GM12878 (cell line): ENCODE data around the gene FOXJ3. TPM values are rescaled to one million over a fixed set of nuclear protein-coding genes. Genes with fewer than 3 reads are reported as not detected.

ENCODE experiments used
- ATAC-seq: fragments of 200-7000 bp; cut with Tn5 transposase; 3 replicates; pipeline ENCODE4 v1.9.1; 2020; ENCODE audit warnings: mild to moderate bottlenecking, moderate library complexity
- BruUV-seq: library from RNA; stranded (reverse); fragments of 400-500 nt; replicated peaks from 2 replicates; lab custom pipeline; 2021; lab: Mats Ljungman, UMichigan
- CTCF ChIA-PET: fragments of 300-600 bp; sonication (Branson Sonifier 250); formaldehyde crosslinking; extraction: SDS; loops from one replicate; lab custom pipeline; 2021; ENCODE audit warnings: inconsistent platforms; lab: Yijun Ruan, JAX
- POLR2A ChIA-PET: fragments of 350-600 bp; formaldehyde crosslinking; extraction: SDS; loops from one replicate; lab custom pipeline; 2021; ENCODE audit warnings: inconsistent platforms; lab: Charles Lee
- RAD21 ChIA-PET: fragments of 300-600 bp; sonication (Branson Sonifier 250); formaldehyde crosslinking; loops from one replicate; lab custom pipeline; 2023; ENCODE audit warnings: antibody characterized with exemption; ENCODE audit not compliant: unreplicated experiment; lab: Charles Lee
- SMC1A ChIA-PET: fragments of 300-600 bp; sonication (Branson Sonifier 250); formaldehyde crosslinking; loops from one replicate; lab custom pipeline; 2023; ENCODE audit not compliant: unreplicated experiment, uncharacterized antibody; lab: Charles Lee
- DNase-seq: peaks from one replicate; pipeline ENCODE4 v3.0.0-alpha.2; 2011; ENCODE audit warnings: low read depth, low spot score
- FAIRE-seq: peaks from 3 replicates; lab custom pipeline; 2011; peaks lifted over from hg19 to GRCh38; lab: Jason Lieb, UNC
- H2AFZ ChIP-seq: 2 replicates; pipeline ENCODE4 v1.6.0; 2011; ENCODE audit warnings: low read depth, low read length, control low read depth; ENCODE audit not compliant: control insufficient read depth
- H3K27ac ChIP-seq: 2 replicates; pipeline ENCODE4 v1.5.1; 2011; ENCODE audit warnings: control low read depth; ENCODE audit not compliant: control insufficient read depth, insufficient read depth
- H3K27me3 ChIP-seq, 2 experiments: replicated peaks in 1 of 2; 2 replicates each; pipeline versions ENCODE4 v1.6.0 to v1.6.1; 2011; ENCODE audit warnings: low read length in 1 of 2; ENCODE audit not compliant: control insufficient read depth in 2 of 2, insufficient read depth in 2 of 2
- H3K36me3 ChIP-seq, 2 experiments: 2 replicates each; pipeline ENCODE4 v1.5.1; 2011; ENCODE audit warnings: low read length in 1 of 2; ENCODE audit not compliant: control insufficient read depth in 2 of 2, insufficient read depth in 2 of 2
- H3K4me1 ChIP-seq: 2 replicates; pipeline ENCODE4 v1.6.1; 2011; ENCODE audit warnings: mild to moderate bottlenecking, low read length, moderate library complexity, mixed read lengths; ENCODE audit not compliant: control insufficient read depth, insufficient read depth
- H3K4me2 ChIP-seq: 2 replicates; pipeline ENCODE4 v1.6.0; 2011; ENCODE audit warnings: control low read depth; ENCODE audit not compliant: control insufficient read depth, insufficient read depth
- H3K4me3 ChIP-seq: fragments of 200-600 bp; sonication (generic); 2 replicates; pipeline ENCODE4 v1.5.1; 2016
- H3K79me2 ChIP-seq: 2 replicates; pipeline ENCODE4 v1.6.0; 2011; ENCODE audit warnings: low read length; ENCODE audit not compliant: control insufficient read depth, insufficient read depth
- H3K9ac ChIP-seq: 2 replicates; pipeline ENCODE4 v1.8.0; 2011; ENCODE audit warnings: low read length, control low read depth, mixed read lengths; ENCODE audit not compliant: control insufficient read depth, insufficient read depth
- H3K9me3 ChIP-seq: replicated peaks from 3 replicates; pipeline ENCODE4 v1.5.1; 2011; ENCODE audit warnings: mild to moderate bottlenecking, low read length; ENCODE audit not compliant: control insufficient read depth, insufficient read depth
- H4K20me1 ChIP-seq: 2 replicates; pipeline ENCODE4 v1.6.0; 2011; ENCODE audit not compliant: control insufficient read depth, insufficient read depth
- CBX5 ChIP-seq: sonication (generic); IDR thresholded peaks from 2 replicates; pipeline ENCODE4 v1.6.1; 2016; ENCODE audit warnings: low read depth, moderate library complexity, mild to moderate bottlenecking, inconsistent platforms
- HCFC1 ChIP-seq: fragments of 150-350 bp; IDR thresholded peaks from 2 replicates; pipeline ENCODE4 v1.6.1; 2014; ENCODE audit warnings: low read length
- MYC ChIP-seq: IDR thresholded peaks from 2 replicates; pipeline ENCODE4 v1.6.1; 2011; ENCODE audit warnings: mild to moderate bottlenecking, low read length, moderate library complexity, inconsistent platforms; ENCODE audit not compliant: insufficient read depth, insufficient replicate concordance, insufficient read length, severe bottlenecking
- SIN3A ChIP-seq: IDR thresholded peaks from 2 replicates; pipeline ENCODE4 v1.6.1; 2012; ENCODE audit warnings: low read depth, low read length, improper control_type of control experiment
- STAT1 ChIP-seq: fragments of 450-650 bp; conservative IDR thresholded peaks from 2 replicates; pipeline ENCODE4 v1.6.1; 2014; ENCODE audit warnings: antibody characterized with exemption, mild to moderate bottlenecking
- TARDBP ChIP-seq: IDR thresholded peaks from 2 replicates; pipeline ENCODE4 v1.6.1; 2016; ENCODE audit warnings: borderline replicate concordance
- WGBS: methylation state at CpG from one replicate; pipeline ENCODE4 v1.1.6; 2016; ENCODE audit warnings: low lambda C conversion rate; ENCODE audit not compliant: insufficient replicate concordance, insufficient coverage; ENCODE audit errors: missing lambda C conversion rate; 5-methylcytosine and 5-hydroxymethylcytosine counted together
- in situ Hi-C: fragments of 300-500 bp; cut with MboI; formaldehyde crosslinking; loops from 9 replicates; pipeline ENCODE4 v1.14.3; 2018; ENCODE audit warnings: mixed read lengths
- intact Hi-C: fragments of 100-400 bp; cut with micrococcal nuclease; formaldehyde crosslinking; loops from one replicate; pipeline ENCODE4 v1.14.2; 2022; ENCODE audit not compliant: unreplicated experiment
- polyA plus RNA-seq, 11 experiments: library from polyadenylated mRNA; depleted of rRNA in 4 of 11; unstranded in 6 of 11; stranded (reverse) in 5 of 11; fragments of >200 nt; fragmentation: Nextera tagmentation in 4 of 11; fragmentation: Illumina TruSeq in 1 of 11; extraction: Ambion mirVana in 4 of 11; extraction: Trizol in 1 of 11; gene quantifications; 1 replicate in 1 of 11; 2 replicates in 10 of 11; pipeline versions ENCODE4 v1.2.1 to v1.2.3, GENCODE V29; 2011 to 2016; ENCODE audit warnings: inconsistent platforms in 2 of 11, missing spikeins in 2 of 11, low read depth in 1 of 11
- total RNA-seq, 4 experiments: library from RNA; depleted of rRNA in 3 of 4; stranded (reverse); fragments of >200 nt in 3 of 4; fragmentation: Illumina TruSeq in 1 of 4; extraction: Trizol in 1 of 4; gene quantifications; 2 replicates each; pipeline versions ENCODE4 v1.2.1 to v1.2.3, GENCODE V29; 2013 to 2021
- TF ChIP-seq, protein P1 (sequence below): fragments of 450-650 bp; IDR thresholded peaks from 2 replicates; pipeline ENCODE4 v1.6.1; 2017; ENCODE audit warnings: mild to moderate bottlenecking, moderate library complexity

Gene FOXJ3
- total and polyA plus RNA-seq, 10 of the 15 experiments (the other 5 are each of a cell fraction or from before 2014, with no cell fraction given): 9.5 to 54.2 (median 24.7) TPM

DNA sequence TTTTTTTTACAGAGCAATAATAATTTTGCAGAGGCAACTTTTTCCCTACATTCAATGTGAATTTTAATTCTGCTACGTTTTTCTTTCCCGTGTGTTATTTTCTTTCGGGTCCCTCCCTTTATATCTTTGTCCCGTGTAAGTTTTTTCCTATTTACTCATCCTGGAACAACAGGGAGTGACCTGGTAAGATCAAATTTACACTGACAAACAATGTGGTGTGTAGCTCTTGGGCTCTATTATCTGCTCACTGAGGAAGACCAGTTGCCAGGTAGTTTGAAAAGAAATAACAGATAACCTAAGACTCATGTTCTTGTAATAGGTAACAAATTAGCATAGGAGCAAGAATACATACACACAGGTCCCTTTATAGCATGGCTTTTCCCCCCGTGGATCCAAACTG lies 136.8 kb downstream of the FOXJ3 start:
- BruUV-seq: no TSS peak

More for the DNA sequence above, 136.8 kb downstream of the FOXJ3 start:
- Histone ChIP-seq H3K9me3 (peaks cover under 1% of the 10 kb centered on the region; the same call in 1 of the 3 replicates), H3K4me1 (no peaks in the 10 kb centered on the region), H3K79me2 (no peaks in the 10 kb centered on the region), H4K20me1 (no peaks in the 10 kb centered on the region), H3K4me2 (no peak overlapping the region), H3K9ac (no peak overlapping the region), H2AFZ (no peak overlapping the region), H3K27ac (no peak overlapping the region), H3K4me3 (no peak overlapping the region), H3K27me3 (no peaks in the 10 kb centered on the region), H3K36me3 (peaks cover 2 to 12% of the 10 kb centered on the region in 2 experiments)
- in situ Hi-C loops: no loop called here
- FAIRE-seq (no peak), DNase-seq (no peak), ATAC-seq (no peak)
- TF ChIP-seq, protein P1, sequence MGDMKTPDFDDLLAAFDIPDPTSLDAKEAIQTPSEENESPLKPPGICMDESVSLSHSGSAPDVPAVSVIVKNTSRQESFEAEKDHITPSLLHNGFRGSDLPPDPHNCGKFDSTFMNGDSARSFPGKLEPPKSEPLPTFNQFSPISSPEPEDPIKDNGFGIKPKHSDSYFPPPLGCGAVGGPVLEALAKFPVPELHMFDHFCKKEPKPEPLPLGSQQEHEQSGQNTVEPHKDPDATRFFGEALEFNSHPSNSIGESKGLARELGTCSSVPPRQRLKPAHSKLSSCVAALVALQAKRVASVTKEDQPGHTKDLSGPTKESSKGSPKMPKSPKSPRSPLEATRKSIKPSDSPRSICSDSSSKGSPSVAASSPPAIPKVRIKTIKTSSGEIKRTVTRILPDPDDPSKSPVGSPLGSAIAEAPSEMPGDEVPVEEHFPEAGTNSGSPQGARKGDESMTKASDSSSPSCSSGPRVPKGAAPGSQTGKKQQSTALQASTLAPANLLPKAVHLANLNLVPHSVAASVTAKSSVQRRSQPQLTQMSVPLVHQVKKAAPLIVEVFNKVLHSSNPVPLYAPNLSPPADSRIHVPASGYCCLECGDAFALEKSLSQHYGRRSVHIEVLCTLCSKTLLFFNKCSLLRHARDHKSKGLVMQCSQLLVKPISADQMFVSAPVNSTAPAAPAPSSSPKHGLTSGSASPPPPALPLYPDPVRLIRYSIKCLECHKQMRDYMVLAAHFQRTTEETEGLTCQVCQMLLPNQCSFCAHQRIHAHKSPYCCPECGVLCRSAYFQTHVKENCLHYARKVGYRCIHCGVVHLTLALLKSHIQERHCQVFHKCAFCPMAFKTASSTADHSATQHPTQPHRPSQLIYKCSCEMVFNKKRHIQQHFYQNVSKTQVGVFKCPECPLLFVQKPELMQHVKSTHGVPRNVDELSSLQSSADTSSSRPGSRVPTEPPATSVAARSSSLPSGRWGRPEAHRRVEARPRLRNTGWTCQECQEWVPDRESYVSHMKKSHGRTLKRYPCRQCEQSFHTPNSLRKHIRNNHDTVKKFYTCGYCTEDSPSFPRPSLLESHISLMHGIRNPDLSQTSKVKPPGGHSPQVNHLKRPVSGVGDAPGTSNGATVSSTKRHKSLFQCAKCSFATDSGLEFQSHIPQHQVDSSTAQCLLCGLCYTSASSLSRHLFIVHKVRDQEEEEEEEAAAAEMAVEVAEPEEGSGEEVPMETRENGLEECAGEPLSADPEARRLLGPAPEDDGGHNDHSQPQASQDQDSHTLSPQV: no peak
- TF ChIP-seq STAT1 (no peak), TARDBP (no peak), SIN3A (no peak), HCFC1 (no peak), CBX5 (no peak), MYC (no peak)
- POLR2A ChIA-PET: no interaction called here
- WGBS: 77% methylated on average over 5 of the region's 5 CpGs
- CTCF ChIA-PET: interaction anchor here (0.6 kb wide), 1 partner anchor 65 kb away, joined by 3 read pairs; no protein-coding TSS in a partner anchor
- RAD21 ChIA-PET: no interaction called here
- intact Hi-C loops: no loop called here
- SMC1A ChIA-PET: no interaction called here
